GM19467 (cell line): ENCODE data around the gene WIPF2.
"Not testable (repeated sequence)": the region's sequence is repeated elsewhere in the genome, so short reads cannot be mapped to it uniquely, and the experiment has no call there.

Experiments
- ATAC-seq: cut with Tn5 transposase; IDR thresholded peaks from one replicate; pipeline ENCODE4 v1.9.1; 2021; ENCODE audit warnings: mild to moderate bottlenecking, moderate library complexity; ENCODE audit not compliant: unreplicated experiment

Gene WIPF2

GRCh38 chr17:40191237-40192208 lies 27.6 kb upstream of the WIPF2 start:
- no peak for ATAC-seq

DNA sequence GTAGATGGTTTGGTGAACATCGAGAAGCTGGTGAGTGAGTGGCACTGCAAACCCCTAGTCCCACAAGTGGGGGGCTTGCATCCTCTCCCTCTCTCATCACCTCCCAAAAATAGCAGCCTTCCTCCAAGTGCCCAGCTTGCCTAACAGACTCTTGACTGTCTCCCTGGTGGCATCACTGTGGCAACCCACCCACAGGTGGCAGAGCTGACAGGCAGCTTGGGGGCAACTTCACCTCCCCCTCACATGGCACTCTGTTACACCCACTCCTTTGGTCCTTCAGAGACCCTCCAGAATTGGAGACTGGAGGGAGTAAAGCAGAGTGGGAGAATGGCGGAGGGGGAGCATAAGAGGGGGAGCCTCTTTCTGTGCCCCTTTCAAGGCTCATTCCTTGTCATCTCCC lies 26.1 kb upstream of the WIPF2 start:
- ATAC-seq: no peak

DNA sequence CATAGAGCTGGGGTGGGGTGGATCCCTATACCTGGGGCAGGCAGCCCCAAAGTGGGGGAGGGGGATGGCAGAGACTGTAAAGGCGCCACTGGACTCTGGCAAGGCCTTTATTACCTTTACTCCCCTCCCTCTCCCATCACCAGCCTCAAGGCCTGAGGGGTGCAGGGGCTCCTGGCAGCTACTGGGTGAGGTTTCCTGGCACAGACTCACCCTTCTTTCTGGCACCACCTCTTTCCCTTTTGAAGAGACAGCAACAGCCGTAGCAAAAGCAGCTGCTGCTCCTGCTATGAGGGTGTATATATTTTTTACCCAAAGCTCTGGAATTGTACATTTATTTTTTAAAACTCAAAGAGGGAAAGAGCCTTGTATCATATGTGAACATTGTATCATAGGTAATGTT lies 24.3 kb upstream of the WIPF2 start:
- ATAC-seq: no peak

- no peak for ATAC-seq
Measured at GRCh38 chr17:40197550-40197949, 21.6 kb upstream of the WIPF2 start.

- not testable (repeated sequence) for ATAC-seq
Measured at GRCh38 chr17:40197965-40198456, 21.1 kb upstream of the WIPF2 start.

- ATAC-seq: no peak
Measured at GRCh38 chr17:40198576-40198975, 20.5 kb upstream of the WIPF2 start.

DNA sequence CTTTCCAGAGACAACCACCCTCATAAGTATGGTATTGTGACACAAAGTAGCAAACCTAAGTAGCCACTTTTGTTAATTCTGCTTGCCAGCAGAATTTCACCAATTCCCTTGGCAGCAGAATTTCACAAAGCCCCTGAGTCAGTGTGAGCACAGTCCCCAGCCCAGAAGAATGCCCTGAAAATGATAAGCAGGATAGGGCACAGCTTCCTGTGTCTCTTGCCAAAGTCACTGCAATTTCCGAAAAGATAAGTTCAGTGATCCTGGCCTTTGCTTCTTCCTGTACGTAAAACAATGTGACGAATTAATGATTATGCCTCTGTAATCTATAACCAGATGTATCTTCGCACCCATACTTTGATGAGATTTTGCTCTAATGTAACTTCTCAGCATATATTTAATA lies 16.0 kb upstream of the WIPF2 start:
- no peak for ATAC-seq

DNA sequence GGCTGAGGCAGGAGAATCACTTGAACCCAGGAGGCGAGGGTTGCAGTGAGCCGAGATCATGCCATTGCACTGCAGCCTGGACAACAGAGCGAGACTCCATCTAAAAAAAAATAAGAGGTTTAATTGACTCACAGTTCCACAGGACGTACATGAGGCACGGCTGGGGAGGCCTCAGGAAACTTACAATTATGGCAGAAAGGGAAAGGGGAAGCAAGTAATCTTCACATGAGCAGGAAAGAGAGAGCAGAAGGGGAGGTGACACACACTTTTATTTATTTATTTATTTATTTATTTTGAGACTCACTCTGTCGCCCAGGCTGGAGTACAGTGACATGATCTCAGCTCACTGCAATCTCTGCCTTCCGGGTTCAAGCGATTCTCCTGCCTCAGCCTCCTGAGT lies 12.9 kb upstream of the WIPF2 start:
- not testable (repeated sequence) for ATAC-seq

GRCh38 chr17:40209404-40210093 lies 9.6 kb upstream of the WIPF2 start:
- no peak for ATAC-seq

DNA sequence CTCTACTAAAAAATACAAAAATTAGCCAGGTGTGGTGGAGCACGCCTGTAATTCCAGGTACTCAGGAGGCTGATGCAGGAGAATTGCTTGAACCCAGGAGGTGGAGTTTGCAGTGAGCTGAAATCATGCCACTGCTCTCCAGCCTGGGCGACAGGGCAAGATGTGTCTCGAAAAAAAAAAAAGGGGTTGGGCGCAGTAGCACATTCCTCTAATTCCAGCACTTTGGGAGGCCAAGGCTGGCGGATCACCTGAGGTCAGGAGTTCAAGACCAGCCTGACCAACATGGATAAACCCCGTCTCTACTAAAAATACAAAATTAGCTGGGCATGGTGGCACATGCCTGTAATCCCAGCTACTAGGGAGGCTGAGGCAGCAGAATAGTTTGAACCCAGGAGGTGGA lies 5.2 kb upstream of the WIPF2 start:
- ATAC-seq: not testable (repeated sequence)

GRCh38 chr17:40218006-40218739 lies 931 bp upstream of the WIPF2 start:
- no peak for ATAC-seq

- no peak for ATAC-seq
Measured at GRCh38 chr17:40219594-40220338, 662 bp downstream of the WIPF2 start.

GRCh38 chr17:40224718-40225550 lies 5.8 kb downstream of the WIPF2 start:
- ATAC-seq: no peak

GRCh38 chr17:40229146-40229545 lies 10.0 kb downstream of the WIPF2 start:
- not testable (repeated sequence) for ATAC-seq

GRCh38 chr17:40230670-40231069 lies 11.6 kb downstream of the WIPF2 start:
- no peak for ATAC-seq

- not testable (repeated sequence) for ATAC-seq
Measured at GRCh38 chr17:40231928-40232327, 12.8 kb downstream of the WIPF2 start.

GRCh38 chr17:40241252-40241834 lies 22.2 kb downstream of the WIPF2 start:
- ATAC-seq: no peak

- no peak for ATAC-seq
Measured at GRCh38 chr17:40242774-40243173, 23.7 kb downstream of the WIPF2 start.

GRCh38 chr17:40243761-40244160 lies 24.7 kb downstream of the WIPF2 start:
- no peak for ATAC-seq
